ENCODE results near the gene TRAF5.

Gene TRAF5

GRCh38 chr1:211328084-211328694 is 1.6 kb downstream of the TRAF5 start:
- DNase-seq (ENCODE audit: low spot score), result no peak

GRCh38 chr1:211328866-211329475 is 2.3 kb downstream of the TRAF5 start:
- DNase-seq (ENCODE audit: low spot score), result no peak

- DNase-seq (ENCODE audit: low spot score), result no peak
Measured at GRCh38 chr1:211329764-211330201, 3.1 kb downstream of the TRAF5 start.

- no peak for DNase-seq (ENCODE audit: low spot score)
Measured at GRCh38 chr1:211330282-211330936, 3.8 kb downstream of the TRAF5 start.

GRCh38 chr1:211331011-211331709 is 4.5 kb downstream of the TRAF5 start:
- DNase-seq (ENCODE audit: low spot score), result no peak

GRCh38 chr1:211332036-211332616 is 5.5 kb downstream of the TRAF5 start:
- no peak for DNase-seq (ENCODE audit: low spot score)

- no peak for DNase-seq (ENCODE audit: low spot score)
Measured at GRCh38 chr1:211332830-211333229, 6.2 kb downstream of the TRAF5 start.

GRCh38 chr1:211333906-211334305 is 7.3 kb downstream of the TRAF5 start:
- no peak for DNase-seq (ENCODE audit: low spot score)

- no peak for DNase-seq (ENCODE audit: low spot score)
Measured at GRCh38 chr1:211334986-211335385, 8.4 kb downstream of the TRAF5 start.

GRCh38 chr1:211335522-211336157 is 9.0 kb downstream of the TRAF5 start:
- no peak for DNase-seq (ENCODE audit: low spot score)

GRCh38 chr1:211336161-211336560 is 9.5 kb downstream of the TRAF5 start:
- DNase-seq (ENCODE audit: low spot score), result no peak

GRCh38 chr1:211336775-211337174 is 10.1 kb downstream of the TRAF5 start:
- DNase-seq (ENCODE audit: low spot score), result no peak

GRCh38 chr1:211337430-211338223 is 11.0 kb downstream of the TRAF5 start:
- DNase-seq (ENCODE audit: low spot score), result no peak

GRCh38 chr1:211338224-211338620 is 11.6 kb downstream of the TRAF5 start:
- no peak for DNase-seq (ENCODE audit: low spot score)

GRCh38 chr1:211339631-211340041 is 13.0 kb downstream of the TRAF5 start:
- DNase-seq (ENCODE audit: low spot score), result no peak

- DNase-seq (ENCODE audit: low spot score), result no peak
Measured at GRCh38 chr1:211340622-211341507, 14.2 kb downstream of the TRAF5 start.

GRCh38 chr1:211341999-211342398 is 15.4 kb downstream of the TRAF5 start:
- DNase-seq (ENCODE audit: low spot score), result no peak

GRCh38 chr1:211343607-211344006 is 17.0 kb downstream of the TRAF5 start:
- DNase-seq (ENCODE audit: low spot score), result no peak

GRCh38 chr1:211344152-211344618 is 17.6 kb downstream of the TRAF5 start:
- no peak for DNase-seq (ENCODE audit: low spot score)

GRCh38 chr1:211345719-211346118 is 19.1 kb downstream of the TRAF5 start:
- no peak for DNase-seq (ENCODE audit: low spot score)
